HEK293 (cell line): ENCODE data around the gene SCGB1A1.
A peak's percentile ranks its signal among the peaks of the same experiment; 100 is the strongest.

Experiments
- CTCF ChIA-PET: fragments of 350-600 bp; formaldehyde crosslinking; extraction: SDS; loops from one replicate; lab custom pipeline; 2021; ENCODE audit warnings: antibody characterized with exemption; lab: Yijun Ruan, JAX
- POLR2A ChIA-PET: fragments of 300-600 bp; formaldehyde crosslinking; extraction: SDS; loops from one replicate; lab custom pipeline; 2020; ENCODE audit warnings: antibody characterized with exemption, inconsistent platforms; lab: Yijun Ruan, JAX
- H3K27ac ChIP-seq: fragments of 200-500 bp; sonication (Bioruptor generic); 2 replicates; pipeline ENCODE4 v1.5.1; 2014; ENCODE audit warnings: low read depth, low read length, control low read depth, inconsistent platforms; ENCODE audit errors: extremely low read depth
- H3K36me3 ChIP-seq, 2 experiments: fragments of 200-500 bp in 1 of 2; sonication (Bioruptor generic) in 1 of 2; 1 replicate in 1 of 2; 2 replicates in 1 of 2; pipeline ENCODE4 v1.5.1; 2014 to 2017; ENCODE audit warnings: inconsistent platforms in 2 of 2, low read length in 2 of 2; ENCODE audit not compliant: control insufficient read depth in 2 of 2, insufficient read depth in 1 of 2
- H3K4me1 ChIP-seq: fragments of 200-500 bp; sonication (Bioruptor generic); 2 replicates; pipeline ENCODE4 v1.5.1; 2014; ENCODE audit warnings: mild to moderate bottlenecking, low read length, inconsistent platforms; ENCODE audit not compliant: control insufficient read depth, insufficient read depth
- H3K4me3 ChIP-seq: 2 replicates; pipeline ENCODE4 v1.5.1; 2011; ENCODE audit warnings: low read depth, mild to moderate bottlenecking, control low read depth, low read length, moderate library complexity
- H3K9me3 ChIP-seq: fragments of 200-500 bp; sonication (Bioruptor generic); 2 replicates; pipeline ENCODE4 v1.5.1; 2014; ENCODE audit warnings: low read depth, low read length, inconsistent platforms; ENCODE audit not compliant: control insufficient read depth, insufficient read depth
- CTCF ChIP-seq: fragments of 450-650 bp; formaldehyde crosslinking; IDR thresholded peaks from 2 replicates; pipeline ENCODE4 v1.5.1; 2016; ENCODE audit warnings: missing biosample characterization, missing genetic modification characterization
- SCRT2 ChIP-seq: fragments of 450-650 bp; formaldehyde crosslinking; IDR thresholded peaks from 2 replicates; pipeline ENCODE4 v1.5.1; 2016; ENCODE audit warnings: missing biosample characterization, missing genetic modification characterization
- ZNF10 ChIP-seq: fragments of 450-650 bp; formaldehyde crosslinking; IDR thresholded peaks from 2 replicates; pipeline ENCODE4 v1.5.1; 2017; ENCODE audit warnings: missing biosample characterization, missing genetic modification characterization
- ZNF155 ChIP-seq: fragments of 450-650 bp; formaldehyde crosslinking; IDR thresholded peaks from 2 replicates; pipeline ENCODE4 v1.5.1; 2016; ENCODE audit warnings: missing biosample characterization, missing genetic modification characterization
- ZNF157 ChIP-seq: fragments of 450-650 bp; formaldehyde crosslinking; IDR thresholded peaks from 2 replicates; pipeline ENCODE4 v1.5.1; 2016; ENCODE audit warnings: missing biosample characterization, missing genetic modification characterization
- ZNF169 ChIP-seq: fragments of 450-650 bp; formaldehyde crosslinking; IDR thresholded peaks from 2 replicates; pipeline ENCODE4 v1.5.1; 2016; ENCODE audit warnings: missing biosample characterization, missing genetic modification characterization
- ZNF350 ChIP-seq: fragments of 450-650 bp; formaldehyde crosslinking; IDR thresholded peaks from 2 replicates; pipeline ENCODE4 v1.5.0; 2017; ENCODE audit warnings: missing biosample characterization, mild to moderate bottlenecking, missing genetic modification characterization
- ZNF501 ChIP-seq: fragments of 450-650 bp; formaldehyde crosslinking; IDR thresholded peaks from 2 replicates; pipeline ENCODE4 v1.5.1; 2016; ENCODE audit warnings: missing biosample characterization, missing genetic modification characterization
- ZNF514 ChIP-seq: fragments of 450-650 bp; formaldehyde crosslinking; IDR thresholded peaks from 2 replicates; pipeline ENCODE4 v1.5.1; 2016; ENCODE audit warnings: missing biosample characterization, missing genetic modification characterization
- ZNF558 ChIP-seq: fragments of 450-650 bp; formaldehyde crosslinking; IDR thresholded peaks from 2 replicates; pipeline ENCODE4 v1.5.1; 2016; ENCODE audit warnings: missing biosample characterization, missing genetic modification characterization
- ZNF600 ChIP-seq: fragments of 450-650 bp; formaldehyde crosslinking; IDR thresholded peaks from 2 replicates; pipeline ENCODE4 v1.5.1; 2016; ENCODE audit warnings: missing biosample characterization, missing genetic modification characterization
- ZNF624 ChIP-seq: fragments of 450-650 bp; formaldehyde crosslinking; IDR thresholded peaks from 2 replicates; pipeline ENCODE4 v1.5.1; 2017; ENCODE audit warnings: missing biosample characterization, missing genetic modification characterization
- ZNF707 ChIP-seq: fragments of 450-650 bp; formaldehyde crosslinking; IDR thresholded peaks from 2 replicates; pipeline ENCODE4 v1.5.1; 2016; ENCODE audit warnings: missing biosample characterization, missing genetic modification characterization
- ZSCAN18 ChIP-seq: fragments of 450-650 bp; formaldehyde crosslinking; IDR thresholded peaks from 2 replicates; pipeline ENCODE4 v1.5.1; 2016; ENCODE audit warnings: missing biosample characterization, missing genetic modification characterization
- TF ChIP-seq, protein P1 (sequence below): fragments of 450-650 bp; formaldehyde crosslinking; IDR thresholded peaks from 2 replicates; pipeline ENCODE4 v1.5.1; 2016; ENCODE audit warnings: missing biosample characterization, missing genetic modification characterization
- TF ChIP-seq, protein P2 (sequence below): fragments of 450-650 bp; formaldehyde crosslinking; IDR thresholded peaks from 2 replicates; pipeline ENCODE4; 2016; ENCODE audit warnings: missing biosample characterization, missing genetic modification characterization

SCGB1A1 gene

DNA sequence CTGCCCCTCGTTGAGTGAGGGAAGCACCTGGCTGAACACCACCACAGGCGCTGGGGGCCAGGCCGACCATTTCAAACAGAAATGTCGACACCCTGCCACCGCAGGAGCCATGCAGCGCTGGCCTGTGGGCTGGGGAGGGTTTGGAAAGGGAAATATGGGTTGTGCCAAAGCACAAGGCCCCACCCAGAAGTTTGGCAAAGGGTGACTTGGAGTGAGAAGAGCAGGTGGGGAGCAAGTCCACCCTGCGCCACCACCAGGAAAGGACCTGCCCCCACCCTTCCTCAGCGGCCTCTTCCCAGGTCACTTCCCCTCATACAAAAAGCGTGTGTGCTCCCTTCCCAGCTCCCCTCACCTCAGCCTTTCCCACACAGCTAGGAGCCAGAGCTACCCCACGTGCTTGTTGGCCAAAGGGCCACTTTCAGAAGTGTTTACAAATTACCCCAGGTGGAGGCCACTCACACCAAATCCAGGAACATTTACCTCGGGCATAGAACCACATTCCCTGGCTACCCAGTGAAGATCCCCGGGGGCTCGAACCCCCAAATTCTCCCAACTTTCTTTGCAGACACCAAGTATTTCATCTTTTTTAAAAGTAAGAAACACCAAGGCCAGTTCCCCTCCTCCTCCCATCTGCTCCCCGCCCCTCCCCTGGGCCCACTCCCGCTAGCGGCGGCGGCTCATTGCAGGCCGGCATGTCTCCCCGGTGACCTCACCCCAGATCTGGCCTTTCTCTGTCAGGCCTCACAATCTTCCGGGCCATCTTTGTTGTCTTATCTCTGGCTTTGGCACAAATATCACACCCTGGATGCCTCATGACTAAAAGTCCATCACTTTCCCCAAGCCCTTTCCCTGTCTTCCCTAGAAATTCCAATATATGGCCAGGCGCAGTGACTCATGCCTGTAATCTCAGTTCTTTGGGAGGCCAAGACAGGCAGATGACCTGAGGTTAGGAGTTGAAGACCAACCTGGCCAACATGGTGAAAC, 20.5 kb upstream of the SCGB1A1 start (continued):
- no peak for TF ChIP-seq ZNF10 (tag by site-specific recombination)

DNA sequence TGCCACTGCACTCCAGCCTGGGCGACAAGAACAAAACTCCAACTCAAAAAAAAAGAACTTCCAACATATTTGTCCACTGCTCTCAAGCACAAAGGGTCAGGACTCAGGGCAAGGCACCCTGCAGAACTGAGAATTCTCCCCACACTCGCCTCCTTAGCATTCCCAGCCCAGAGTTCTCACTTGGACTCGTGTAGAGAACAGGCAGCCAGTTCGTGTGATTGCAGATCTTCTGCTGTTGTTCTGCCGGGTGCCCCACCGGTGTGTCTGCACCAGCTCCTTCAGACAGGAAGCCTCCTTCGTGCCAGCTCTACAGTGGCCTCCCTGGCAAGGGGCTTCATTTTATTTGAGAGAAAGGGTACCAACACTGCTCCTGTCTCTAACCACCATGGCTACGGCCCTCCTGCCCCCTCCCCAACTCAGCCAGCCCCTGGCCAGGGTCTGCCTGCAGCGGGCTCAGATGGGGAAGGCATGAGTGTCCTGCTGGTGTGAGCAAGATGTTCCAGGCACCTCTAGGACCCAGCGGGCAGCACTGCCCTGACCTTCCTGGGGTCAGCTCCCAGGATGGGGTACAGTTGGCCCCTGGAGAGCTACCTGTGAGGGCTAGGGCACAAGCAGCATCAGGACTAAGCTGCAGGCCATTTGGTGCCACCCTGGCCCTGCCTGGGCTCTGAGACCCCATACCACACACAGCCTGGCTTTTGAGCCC, 19.5 kb upstream of the SCGB1A1 start:
- no peak overlapping the region for H3K27ac ChIP-seq
- H3K4me1 ChIP-seq, result no peaks in the 10 kb centered on the region
- no peak overlapping the region for H3K4me3 ChIP-seq
- H3K9me3 ChIP-seq, result no peaks in the 10 kb centered on the region
- TF ChIP-seq ZNF157 (no peak), ZNF169 (tag by site-specific recombination) (no peak), ZNF155 (tag by site-specific recombination) (no peak), ZNF707 (tag by site-specific recombination) (no peak), ZNF600 (tag by site-specific recombination) (0 out of 2 replicates have a peak, but pooled peaks have one; percentile 13)
- TF ChIP-seq, all 188 proteins: peak for 1
- no peaks in the 10 kb centered on the region for H3K36me3 ChIP-seq
- POLR2A ChIA-PET, result interaction anchor here (1.0 to 1.6 kb wide), 3 partner anchors 25 to 175 kb away, joined by 3 to 5 read pairs (median 4); partner anchors contain the start of gene EEF1G
- CTCF ChIA-PET, result interaction anchor here (1.9 to 2.5 kb wide), 3 partner anchors 25 to 161 kb away, joined by 5 to 15 read pairs (median 8); no protein-coding TSS in a partner anchor

DNA sequence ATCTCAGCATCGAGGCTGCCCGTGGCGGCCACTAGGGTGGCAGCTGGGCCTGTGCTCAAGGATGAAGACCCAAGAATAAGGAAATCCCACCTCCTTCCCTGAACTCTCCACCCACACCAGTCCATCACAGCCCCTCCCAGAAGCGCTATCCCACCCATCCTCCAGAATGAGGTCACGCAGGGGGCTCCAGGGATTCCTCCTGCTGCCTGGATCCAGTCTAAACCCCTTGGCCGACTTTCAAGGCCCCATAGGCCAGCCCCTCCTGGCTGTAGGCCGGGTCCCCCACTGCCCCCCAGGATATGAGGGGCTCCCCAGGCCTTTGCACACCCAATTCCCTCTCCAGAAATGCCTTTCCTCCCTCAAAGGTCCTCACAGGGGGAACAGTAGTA, 19.0 kb upstream of the SCGB1A1 start:
- ChIA-PET CTCF (interaction anchor here (1.1 to 2.5 kb wide), 4 partner anchors 8 to 160 kb away, joined by 4 to 15 read pairs (median 8); no protein-coding TSS in a partner anchor), POLR2A (interaction anchor here (1.6 kb wide), 1 partner anchor 174 kb away, joined by 5 read pairs; the partner anchor contains the start of gene EEF1G)
- Histone ChIP-seq H3K27ac (no peak overlapping the region), H3K9me3 (no peaks in the 10 kb centered on the region), H3K4me3 (no peak overlapping the region), H3K36me3 (no peaks in the 10 kb centered on the region), H3K4me1 (no peaks in the 10 kb centered on the region)
- TF ChIP-seq CTCF (tag by site-specific recombination), result no peak
- TF ChIP-seq, protein P1, sequence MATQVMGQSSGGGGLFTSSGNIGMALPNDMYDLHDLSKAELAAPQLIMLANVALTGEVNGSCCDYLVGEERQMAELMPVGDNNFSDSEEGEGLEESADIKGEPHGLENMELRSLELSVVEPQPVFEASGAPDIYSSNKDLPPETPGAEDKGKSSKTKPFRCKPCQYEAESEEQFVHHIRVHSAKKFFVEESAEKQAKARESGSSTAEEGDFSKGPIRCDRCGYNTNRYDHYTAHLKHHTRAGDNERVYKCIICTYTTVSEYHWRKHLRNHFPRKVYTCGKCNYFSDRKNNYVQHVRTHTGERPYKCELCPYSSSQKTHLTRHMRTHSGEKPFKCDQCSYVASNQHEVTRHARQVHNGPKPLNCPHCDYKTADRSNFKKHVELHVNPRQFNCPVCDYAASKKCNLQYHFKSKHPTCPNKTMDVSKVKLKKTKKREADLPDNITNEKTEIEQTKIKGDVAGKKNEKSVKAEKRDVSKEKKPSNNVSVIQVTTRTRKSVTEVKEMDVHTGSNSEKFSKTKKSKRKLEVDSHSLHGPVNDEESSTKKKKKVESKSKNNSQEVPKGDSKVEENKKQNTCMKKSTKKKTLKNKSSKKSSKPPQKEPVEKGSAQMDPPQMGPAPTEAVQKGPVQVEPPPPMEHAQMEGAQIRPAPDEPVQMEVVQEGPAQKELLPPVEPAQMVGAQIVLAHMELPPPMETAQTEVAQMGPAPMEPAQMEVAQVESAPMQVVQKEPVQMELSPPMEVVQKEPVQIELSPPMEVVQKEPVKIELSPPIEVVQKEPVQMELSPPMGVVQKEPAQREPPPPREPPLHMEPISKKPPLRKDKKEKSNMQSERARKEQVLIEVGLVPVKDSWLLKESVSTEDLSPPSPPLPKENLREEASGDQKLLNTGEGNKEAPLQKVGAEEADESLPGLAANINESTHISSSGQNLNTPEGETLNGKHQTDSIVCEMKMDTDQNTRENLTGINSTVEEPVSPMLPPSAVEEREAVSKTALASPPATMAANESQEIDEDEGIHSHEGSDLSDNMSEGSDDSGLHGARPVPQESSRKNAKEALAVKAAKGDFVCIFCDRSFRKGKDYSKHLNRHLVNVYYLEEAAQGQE, result no peak

- Histone ChIP-seq H3K36me3 (no peaks in the 10 kb centered on the region), H3K27ac (no peak overlapping the region)
- CTCF ChIA-PET, result interaction anchor here (0.7 to 2.5 kb wide), 5 partner anchors 8 to 316 kb away, joined by 3 to 15 read pairs (median 8); no protein-coding TSS in a partner anchor
Measured at GRCh38 chr11:62400281-62400680, 18.6 kb upstream of the SCGB1A1 start.

More at GRCh38 chr11:62400281-62400680, 18.6 kb upstream of the SCGB1A1 start:
- no peak overlapping the region for H3K4me3 ChIP-seq
- TF ChIP-seq ZNF350 (tag by site-specific recombination) (no peak), ZNF624 (no peak), ZNF514 (tag by site-specific recombination) (no peak), SCRT2 (tag by site-specific recombination) (no peak), ZSCAN18 (tag by site-specific recombination) (no peak), ZNF501 (tag by site-specific recombination) (no peak), ZNF558 (tag by site-specific recombination) (no peak)
- TF ChIP-seq, protein P2, sequence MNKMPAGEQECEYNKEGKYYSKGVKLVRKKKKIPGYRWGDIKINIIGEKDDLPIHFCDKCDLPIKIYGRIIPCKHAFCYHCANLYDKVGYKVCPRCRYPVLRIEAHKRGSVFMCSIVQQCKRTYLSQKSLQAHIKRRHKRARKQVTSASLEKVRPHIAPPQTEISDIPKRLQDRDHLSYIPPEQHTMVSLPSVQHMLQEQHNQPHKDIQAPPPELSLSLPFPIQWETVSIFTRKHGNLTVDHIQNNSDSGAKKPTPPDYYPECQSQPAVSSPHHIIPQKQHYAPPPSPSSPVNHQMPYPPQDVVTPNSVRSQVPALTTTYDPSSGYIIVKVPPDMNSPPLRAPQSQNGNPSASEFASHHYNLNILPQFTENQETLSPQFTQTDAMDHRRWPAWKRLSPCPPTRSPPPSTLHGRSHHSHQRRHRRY (tag by site-specific recombination), result no peak
- POLR2A ChIA-PET, result interaction anchor here (1.6 kb wide), 1 partner anchor 174 kb away, joined by 5 read pairs; the partner anchor contains the start of gene EEF1G
- no peaks in the 10 kb centered on the region for H3K9me3 ChIP-seq
- H3K4me1 ChIP-seq, result no peaks in the 10 kb centered on the region
